Chondrocyte (in vitro differentiated cells): ENCODE data around the gene COLEC12. TPM values are rescaled to one million over a fixed set of nuclear protein-coding genes. Genes with fewer than 3 reads are reported as not detected.

Source experiments
- DNase-seq: peaks from one replicate; pipeline ENCODE4 v3.0.0; 2021; ENCODE audit warnings: mixed read lengths, low spot score
- H3K27ac Mint-ChIP-seq: one replicate; pipeline ENCODE4 v1.8.0; 2021; ENCODE audit warnings: mild to moderate bottlenecking, moderate library complexity, mixed read lengths; ENCODE audit not compliant: unreplicated experiment
- H3K27me3 Mint-ChIP-seq: 2 replicates; pipeline ENCODE4 v1.8.0; 2021; ENCODE audit warnings: low read depth, mixed read lengths
- H3K36me3 Mint-ChIP-seq: 2 replicates; pipeline ENCODE4 v1.8.0; 2021; ENCODE audit warnings: low read depth, mixed read lengths
- H3K4me1 Mint-ChIP-seq: 2 replicates; pipeline ENCODE4 v1.8.0; 2021; ENCODE audit warnings: low read depth, mild to moderate bottlenecking, mixed read lengths
- H3K4me3 Mint-ChIP-seq: one replicate; pipeline ENCODE4 v1.8.0; 2021; ENCODE audit warnings: mild to moderate bottlenecking, moderate library complexity, mixed read lengths; ENCODE audit not compliant: unreplicated experiment
- H3K9me3 Mint-ChIP-seq: 2 replicates; pipeline ENCODE4 v1.8.0; 2021; ENCODE audit warnings: low read depth, mixed read lengths
- total RNA-seq: library from RNA; stranded (reverse); gene quantifications from 3 replicates; pipeline ENCODE4 v1.2.1, GENCODE V29; 2021
- TF ChIP-seq, protein P1 (sequence below): fragments of 200-600 bp; sonication (generic); IDR thresholded peaks from 2 replicates; pipeline ENCODE4 v1.5.0; 2021; ENCODE audit warnings: antibody characterized with exemption, mild to moderate bottlenecking, moderate library complexity

Gene COLEC12
- total RNA-seq, 1 donor from 2014 or later: 2.1 TPM

DNA sequence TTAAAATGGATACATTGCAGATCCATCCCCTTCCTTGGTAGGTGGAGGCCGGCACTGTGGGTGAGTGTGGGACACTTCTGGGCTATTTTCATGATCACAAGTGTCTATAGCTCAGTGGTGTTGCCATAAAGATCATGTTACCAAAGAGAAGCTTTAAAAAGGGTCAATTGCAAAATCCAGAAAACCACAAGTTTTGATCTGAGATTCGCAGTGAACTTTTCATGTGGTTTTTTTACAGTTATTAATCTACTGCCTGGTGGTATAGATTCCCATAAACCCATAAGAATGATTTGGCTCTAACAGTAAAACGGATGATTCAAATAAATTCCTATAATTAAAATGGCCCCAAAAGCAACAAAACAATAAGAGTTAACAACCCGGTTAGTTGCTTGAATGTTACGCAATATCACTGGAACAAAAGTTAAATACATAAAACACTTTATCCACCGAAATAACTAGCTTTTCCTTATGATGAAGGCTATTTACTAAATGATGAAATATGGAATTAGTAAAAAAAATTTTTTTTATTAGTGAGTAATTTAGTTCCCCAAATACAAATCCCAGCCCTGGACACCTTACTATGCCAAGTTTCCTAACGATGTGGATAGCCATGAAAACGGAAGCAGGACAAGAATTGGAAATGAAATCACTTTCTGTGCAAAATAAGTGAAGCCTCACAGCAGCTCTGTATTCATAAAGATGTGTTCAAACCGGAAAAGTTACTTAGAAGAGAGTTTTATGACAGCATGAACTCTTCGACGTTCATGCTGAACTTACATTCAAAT is 137.0 kb downstream of the COLEC12 start:
- no peaks in the 10 kb centered on the region for H3K9me3 Mint-ChIP-seq

DNA sequence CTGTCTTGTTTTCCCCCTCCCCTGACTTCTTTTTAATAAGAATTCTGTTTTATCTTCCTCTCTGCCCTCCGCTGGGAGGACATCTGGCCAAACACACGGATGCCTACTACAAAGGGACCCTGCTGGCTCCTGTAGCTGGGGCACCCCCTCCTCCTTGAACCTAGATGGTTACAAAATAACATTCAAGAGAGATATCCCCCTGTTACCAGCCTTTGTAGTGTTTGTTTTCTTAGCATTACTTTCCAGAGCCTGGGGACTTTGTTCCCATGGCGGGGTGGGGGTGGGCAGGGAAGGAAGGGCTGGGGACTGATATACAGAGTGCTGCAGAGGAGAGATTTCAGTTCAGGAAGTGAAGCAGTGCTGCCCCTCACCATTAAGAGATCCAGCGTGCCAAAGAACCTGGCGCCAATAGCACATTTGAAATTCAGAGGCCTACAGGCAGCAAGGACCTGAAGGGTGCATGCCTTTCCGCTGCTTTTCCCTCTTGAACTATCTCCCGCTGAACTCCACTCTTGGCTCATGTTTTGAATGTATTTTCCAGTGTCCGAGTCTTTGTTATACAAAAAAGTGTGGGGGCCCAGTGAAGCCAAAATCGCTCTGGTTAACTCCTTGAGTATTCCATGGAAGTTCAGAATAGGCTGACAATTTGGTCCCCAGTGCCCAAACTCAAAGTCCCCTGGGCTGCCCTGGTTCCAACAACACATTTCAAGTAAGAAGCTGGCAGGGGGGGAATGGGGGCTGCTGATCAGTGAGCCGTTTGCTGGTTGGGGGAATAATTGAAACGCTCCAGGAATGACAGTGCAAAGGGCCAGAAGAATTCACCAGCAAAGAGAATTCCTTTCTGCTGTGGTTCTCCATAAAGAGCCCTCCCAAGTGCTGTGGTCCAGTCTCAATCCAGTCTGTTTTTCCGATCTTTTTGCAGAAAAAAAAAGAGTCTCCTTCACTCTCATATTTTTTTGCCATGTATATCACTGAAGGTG is 137.9 kb downstream of the COLEC12 start:
- TF ChIP-seq, protein P1, sequence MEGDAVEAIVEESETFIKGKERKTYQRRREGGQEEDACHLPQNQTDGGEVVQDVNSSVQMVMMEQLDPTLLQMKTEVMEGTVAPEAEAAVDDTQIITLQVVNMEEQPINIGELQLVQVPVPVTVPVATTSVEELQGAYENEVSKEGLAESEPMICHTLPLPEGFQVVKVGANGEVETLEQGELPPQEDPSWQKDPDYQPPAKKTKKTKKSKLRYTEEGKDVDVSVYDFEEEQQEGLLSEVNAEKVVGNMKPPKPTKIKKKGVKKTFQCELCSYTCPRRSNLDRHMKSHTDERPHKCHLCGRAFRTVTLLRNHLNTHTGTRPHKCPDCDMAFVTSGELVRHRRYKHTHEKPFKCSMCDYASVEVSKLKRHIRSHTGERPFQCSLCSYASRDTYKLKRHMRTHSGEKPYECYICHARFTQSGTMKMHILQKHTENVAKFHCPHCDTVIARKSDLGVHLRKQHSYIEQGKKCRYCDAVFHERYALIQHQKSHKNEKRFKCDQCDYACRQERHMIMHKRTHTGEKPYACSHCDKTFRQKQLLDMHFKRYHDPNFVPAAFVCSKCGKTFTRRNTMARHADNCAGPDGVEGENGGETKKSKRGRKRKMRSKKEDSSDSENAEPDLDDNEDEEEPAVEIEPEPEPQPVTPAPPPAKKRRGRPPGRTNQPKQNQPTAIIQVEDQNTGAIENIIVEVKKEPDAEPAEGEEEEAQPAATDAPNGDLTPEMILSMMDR: no peak
- Mint-ChIP-seq H3K4me3 (no peak overlapping the region), H3K4me1 (peaks cover 57% of the 10 kb centered on the region), H3K9me3 (no peaks in the 10 kb centered on the region), H3K27ac (peak overlapping the region; percentile 88), H3K27me3 (no peaks in the 10 kb centered on the region), H3K36me3 (no peaks in the 10 kb centered on the region)
- DNase-seq: no peak

More for the DNA sequence above, 137.0 kb downstream of the COLEC12 start:
- TF ChIP-seq, protein P1: no peak
- Mint-ChIP-seq H3K27me3 (no peaks in the 10 kb centered on the region), H3K4me3 (no peak overlapping the region), H3K4me1 (peaks cover 59% of the 10 kb centered on the region), H3K27ac (peak overlapping the region; percentile 61), H3K36me3 (no peaks in the 10 kb centered on the region)
- DNase-seq: no peak

DNA sequence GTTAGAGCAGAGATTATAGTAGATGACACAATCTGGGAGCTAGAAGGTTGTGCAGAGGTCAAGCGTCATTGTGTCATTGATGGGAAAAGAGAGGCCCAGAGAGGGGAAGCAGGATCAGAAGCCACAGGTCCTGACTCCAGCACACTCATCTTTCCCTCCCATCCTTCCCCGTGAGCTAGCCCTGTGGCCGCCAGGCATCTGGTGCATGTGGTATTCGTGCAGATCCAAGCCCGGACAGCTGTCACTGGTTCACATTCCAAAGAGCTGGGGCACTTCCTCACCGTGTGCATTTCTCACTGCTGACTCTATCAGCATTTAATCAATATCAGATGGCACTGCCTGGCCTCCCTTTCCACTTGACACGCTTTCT is 138.6 kb downstream of the COLEC12 start:
- no peaks in the 10 kb centered on the region for H3K9me3 Mint-ChIP-seq
- H3K36me3 Mint-ChIP-seq: no peaks in the 10 kb centered on the region
- no peaks in the 10 kb centered on the region for H3K27me3 Mint-ChIP-seq
- TF ChIP-seq, protein P1: no peak
- no peak for DNase-seq
- peaks cover 58% of the 10 kb centered on the region for H3K4me1 Mint-ChIP-seq
- H3K27ac Mint-ChIP-seq: peak overlapping the region; percentile 88
- H3K4me3 Mint-ChIP-seq: no peak overlapping the region

DNA sequence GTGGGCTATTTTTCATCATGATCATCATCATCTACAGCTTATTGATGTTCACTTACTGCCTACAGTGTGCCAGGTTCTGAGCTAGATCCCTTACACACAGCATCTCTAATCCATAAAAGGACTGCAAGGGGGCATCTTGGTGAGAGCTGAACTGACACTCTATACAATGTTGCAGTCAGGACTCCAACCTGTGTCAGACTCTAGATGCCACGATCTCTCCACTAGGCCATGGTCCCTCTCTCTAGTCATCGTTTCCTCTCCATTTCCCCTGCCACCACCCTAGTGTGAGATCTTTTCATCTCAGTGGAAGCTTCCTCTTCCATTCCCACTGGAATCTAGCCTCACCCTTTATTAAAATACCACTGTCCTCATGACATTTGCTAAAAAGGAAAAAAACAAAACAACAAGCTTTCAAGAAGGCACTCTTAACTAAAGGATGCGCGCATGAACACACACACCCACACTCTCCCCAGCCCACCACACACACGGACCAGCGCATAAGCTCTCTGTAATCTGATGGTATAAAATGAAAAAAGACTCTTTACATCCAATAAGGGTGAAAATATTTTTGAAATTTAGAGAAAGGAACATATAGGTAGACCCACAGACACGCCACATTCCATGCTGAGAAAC is 139.3 kb downstream of the COLEC12 start:
- TF ChIP-seq, protein P1: no peak
- Mint-ChIP-seq H3K9me3 (no peaks in the 10 kb centered on the region), H3K27ac (no peak overlapping the region), H3K27me3 (no peaks in the 10 kb centered on the region), H3K4me3 (no peak overlapping the region), H3K4me1 (peaks cover 62% of the 10 kb centered on the region), H3K36me3 (no peaks in the 10 kb centered on the region)
- DNase-seq: no peak

DNA sequence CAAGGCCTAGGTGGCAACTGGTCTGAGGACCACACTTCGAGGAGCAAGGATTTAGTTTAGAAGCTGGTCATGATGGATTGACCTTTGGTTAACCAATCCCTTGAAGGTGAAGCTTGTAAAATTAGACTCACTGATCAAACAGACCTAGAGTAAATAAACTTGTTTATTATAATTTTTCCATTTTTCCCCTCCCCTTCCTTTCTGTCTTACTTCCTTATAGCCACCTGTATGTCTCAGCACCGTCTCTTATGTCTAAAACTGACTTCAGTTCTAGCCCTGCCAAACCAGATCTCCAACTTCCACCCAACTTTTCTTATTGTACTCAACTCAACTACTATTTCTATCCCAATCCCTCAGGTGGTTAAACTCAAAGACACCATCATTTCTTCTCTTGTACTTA is 139.8 kb downstream of the COLEC12 start:
- Mint-ChIP-seq H3K4me1 (peaks cover 60% of the 10 kb centered on the region), H3K36me3 (no peaks in the 10 kb centered on the region), H3K9me3 (no peaks in the 10 kb centered on the region), H3K27ac (no peak overlapping the region), H3K27me3 (no peaks in the 10 kb centered on the region), H3K4me3 (no peak overlapping the region)
- TF ChIP-seq, protein P1: no peak
- DNase-seq: no peak
